WTC11 (cell line): ENCODE results near the gene SOCS4. TPM values are rescaled to one million over a fixed set of nuclear protein-coding genes. Genes with fewer than 3 reads are reported as not detected.

Experiments
- ATAC-seq: fragments of 200-7000 bp; cut with Tn5 transposase; 2 replicates; pipeline ENCODE4 v1.10.0; 2021; ENCODE audit warnings: mild to moderate bottlenecking, moderate library complexity
- CTCF ChIA-PET: fragments of 300-600 bp; sonication (Branson Sonifier 250); formaldehyde crosslinking; loops from one replicate; lab custom pipeline; 2021; ENCODE audit warnings: antibody characterized with exemption; lab: Charles Lee
- POLR2A ChIA-PET: fragments of 350-600 bp; sonication (Branson Sonifier 250); formaldehyde crosslinking; loops from one replicate; lab custom pipeline; 2021; ENCODE audit warnings: antibody characterized with exemption; lab: Charles Lee
- DNase-seq: peaks from one replicate; pipeline ENCODE4 v3.0.0; 2021; ENCODE audit warnings: low spot score
- H3K27ac Mint-ChIP-seq: 2 replicates; pipeline ENCODE4 v1.8.0; 2021; ENCODE audit warnings: mixed read lengths
- H3K27me3 Mint-ChIP-seq: 2 replicates; pipeline ENCODE4 v1.8.0; 2021; ENCODE audit warnings: low read depth, mild to moderate bottlenecking, moderate library complexity, mixed read lengths
- H3K36me3 Mint-ChIP-seq: 2 replicates; pipeline ENCODE4 v1.8.0; 2021; ENCODE audit warnings: mixed read lengths
- H3K4me1 Mint-ChIP-seq: 2 replicates; pipeline ENCODE4 v1.8.0; 2022; ENCODE audit warnings: mixed read lengths
- H3K4me3 Mint-ChIP-seq: 2 replicates; pipeline ENCODE4 v1.8.0; 2021; ENCODE audit warnings: mild to moderate bottlenecking, moderate library complexity, mixed read lengths
- H3K9me3 Mint-ChIP-seq: 2 replicates; pipeline ENCODE4 v1.8.0; 2021; ENCODE audit warnings: mixed read lengths
- AFF4 ChIP-seq: sonication (generic); formaldehyde crosslinking; IDR thresholded peaks from 2 replicates; pipeline ENCODE4 v1.8.1; 2023; ENCODE audit warnings: mild to moderate bottlenecking, missing genetic modification reagents, borderline replicate concordance
- ARID4B ChIP-seq: sonication (generic); formaldehyde crosslinking; IDR thresholded peaks from 2 replicates; pipeline ENCODE4 v1.8.0; 2023; ENCODE audit warnings: missing genetic modification reagents, mild to moderate bottlenecking, borderline replicate concordance
- ATF6 ChIP-seq: sonication (generic); formaldehyde crosslinking; IDR thresholded peaks from 2 replicates; pipeline ENCODE4 v1.8.1; 2023; ENCODE audit warnings: mild to moderate bottlenecking, missing genetic modification reagents
- CREB1 ChIP-seq: sonication (generic); formaldehyde crosslinking; IDR thresholded peaks from 2 replicates; pipeline ENCODE4 v1.8.0; 2023; ENCODE audit warnings: mild to moderate bottlenecking, missing genetic modification reagents
- CTCF ChIP-seq: fragments of 200-600 bp; IDR thresholded peaks from 2 replicates; pipeline ENCODE4 v1.8.0; 2022; ENCODE audit warnings: antibody characterized with exemption
- E2F1 ChIP-seq: sonication (generic); formaldehyde crosslinking; IDR thresholded peaks from 2 replicates; pipeline ENCODE4 v1.8.0; 2022; ENCODE audit warnings: mild to moderate bottlenecking, missing genetic modification reagents
- E2F4 ChIP-seq: sonication (generic); formaldehyde crosslinking; IDR thresholded peaks from 2 replicates; pipeline ENCODE4 v1.8.1; 2022; ENCODE audit warnings: low read depth, mild to moderate bottlenecking, moderate library complexity, missing genetic modification reagents, borderline replicate concordance
- FOXJ3 ChIP-seq: sonication (generic); formaldehyde crosslinking; IDR thresholded peaks from 2 replicates; pipeline ENCODE4 v1.9.0; 2021; ENCODE audit warnings: missing genetic modification reagents, mild to moderate bottlenecking, borderline replicate concordance
- FOXP1 ChIP-seq: sonication (generic); formaldehyde crosslinking; IDR thresholded peaks from 2 replicates; pipeline ENCODE4 v1.8.0; 2022; ENCODE audit warnings: missing genetic modification reagents, mild to moderate bottlenecking, moderate library complexity, borderline replicate concordance
- GTF2I ChIP-seq: fragments of 250-450 bp; sonication (Bioruptor Pico); conservative IDR thresholded peaks from 2 replicates; pipeline ENCODE4 v1.4.0; 2021; ENCODE audit warnings: mild to moderate bottlenecking
- IRF2 ChIP-seq: sonication (generic); formaldehyde crosslinking; IDR thresholded peaks from 2 replicates; pipeline ENCODE4 v1.8.0; 2022; ENCODE audit warnings: low read depth, missing genetic modification reagents, borderline replicate concordance
- JUN ChIP-seq: sonication (generic); formaldehyde crosslinking; IDR thresholded peaks from 2 replicates; pipeline ENCODE4 v1.8.0; 2023; ENCODE audit warnings: mild to moderate bottlenecking, missing genetic modification reagents
- NFE2L1 ChIP-seq: sonication (generic); formaldehyde crosslinking; IDR thresholded peaks from 2 replicates; pipeline ENCODE4 v1.8.1; 2023; ENCODE audit warnings: missing genetic modification reagents
- NFYB ChIP-seq: sonication (generic); formaldehyde crosslinking; conservative IDR thresholded peaks from 2 replicates; pipeline ENCODE4 v1.8.0; 2022; ENCODE audit warnings: low read depth, missing genetic modification reagents
- NR1H2 ChIP-seq: sonication (generic); formaldehyde crosslinking; IDR thresholded peaks from 2 replicates; pipeline ENCODE4 v1.9.0; 2021; ENCODE audit warnings: mild to moderate bottlenecking, moderate library complexity, missing genetic modification reagents
- RORB ChIP-seq: fragments of 250-450 bp; sonication (Bioruptor Pico); IDR thresholded peaks from 2 replicates; pipeline ENCODE4 v1.9.0; 2021; ENCODE audit warnings: mild to moderate bottlenecking
- ZBTB21 ChIP-seq: sonication (generic); formaldehyde crosslinking; IDR thresholded peaks from 2 replicates; pipeline ENCODE4 v1.8.1; 2023; ENCODE audit warnings: mild to moderate bottlenecking, missing genetic modification reagents, borderline replicate concordance
- ZBTB43 ChIP-seq: sonication (generic); formaldehyde crosslinking; IDR thresholded peaks from 2 replicates; pipeline ENCODE4 v1.8.1; 2023; ENCODE audit warnings: mild to moderate bottlenecking, missing genetic modification reagents
- ZMAT4 ChIP-seq: fragments of 250-450 bp; sonication (Bioruptor Pico); IDR thresholded peaks from 2 replicates; pipeline ENCODE4 v1.9.0; 2021; ENCODE audit warnings: mild to moderate bottlenecking
- ZNF219 ChIP-seq: sonication (generic); formaldehyde crosslinking; IDR thresholded peaks from 2 replicates; pipeline ENCODE4 v1.8.0; 2023; ENCODE audit warnings: missing genetic modification reagents, mild to moderate bottlenecking, borderline replicate concordance
- total RNA-seq: library from RNA; stranded (reverse); gene quantifications from 3 replicates; pipeline ENCODE4 v1.2.3, GENCODE V29; 2021

The SOCS4 gene
- total RNA-seq, 1 experiment from 2014 or later, result 21.3 TPM

- Mint-ChIP-seq H3K4me1 (peaks cover 1% of the 10 kb centered on the region; the same call in 1 of the 2 replicates), H3K4me3 (no peak overlapping the region), H3K27me3 (no peaks in the 10 kb centered on the region), H3K27ac (no peak overlapping the region), H3K9me3 (no peaks in the 10 kb centered on the region), H3K36me3 (peaks cover 42% of the 10 kb centered on the region)
- DNase-seq (no peak), ATAC-seq (no peak)
- no peak for TF ChIP-seq ATF6 (CRISPR knock-in tag)
- TF ChIP-seq ZBTB21, result no peak
- no peak for TF ChIP-seq FOXJ3 (CRISPR knock-in tag)
- TF ChIP-seq NFE2L1, result no peak
- TF ChIP-seq E2F4 (CRISPR knock-in tag), result no peak
- TF ChIP-seq NR1H2 (CRISPR knock-in tag), result no peak
- TF ChIP-seq IRF2, result no peak
- TF ChIP-seq ZBTB43, result no peak
- no peak for TF ChIP-seq AFF4 (CRISPR knock-in tag)
- no peak for TF ChIP-seq ZNF219
- TF ChIP-seq ARID4B, result no peak
- no peak for TF ChIP-seq CTCF
- no peak for TF ChIP-seq CREB1
- no peak for TF ChIP-seq E2F1 (CRISPR knock-in tag)
- no peak for TF ChIP-seq RORB (CRISPR knock-in tag)
- TF ChIP-seq ZMAT4 (CRISPR knock-in tag), result no peak
- TF ChIP-seq NFYB (CRISPR knock-in tag), result no peak
- TF ChIP-seq JUN (CRISPR knock-in tag), result no peak
- no peak for TF ChIP-seq GTF2I (CRISPR knock-in tag)
- no peak for TF ChIP-seq FOXP1 (CRISPR knock-in tag)
- CTCF ChIA-PET, result no interaction called here
- POLR2A ChIA-PET, result no interaction called here
Measured at GRCh38 chr14:54979039-54979438, 48.0 kb upstream of the SOCS4 start.
